Mesothelial cell of epicardium (in vitro differentiated cells): ENCODE data around the gene LSM7. TPM values are rescaled to one million over a fixed set of nuclear protein-coding genes. Genes with fewer than 3 reads are reported as not detected.
A peak's percentile ranks its signal among the peaks of the same experiment; 100 is the strongest.

Experiments
- DNase-seq, 2 experiments: peaks; one replicate each; pipeline ENCODE4 v3.0.0; 2021; ENCODE audit warnings: low spot score in 2 of 2; ENCODE audit not compliant: unreplicated experiment in 2 of 2
- H3K27ac Mint-ChIP-seq: 2 replicates; pipeline ENCODE4 v1.8.0; 2021; ENCODE audit warnings: mixed read lengths
- H3K27me3 Mint-ChIP-seq: 2 replicates; pipeline ENCODE4 v1.8.0; 2021; ENCODE audit warnings: low read depth, mixed read lengths
- H3K36me3 Mint-ChIP-seq: 2 replicates; pipeline ENCODE4 v1.8.0; 2021; ENCODE audit warnings: mixed read lengths
- H3K4me1 Mint-ChIP-seq: 2 replicates; pipeline ENCODE4 v1.8.0; 2021; ENCODE audit warnings: mixed read lengths
- H3K4me3 Mint-ChIP-seq: 2 replicates; pipeline ENCODE4 v1.8.0; 2021; ENCODE audit warnings: mild to moderate bottlenecking, moderate library complexity, mixed read lengths
- H3K9me3 Mint-ChIP-seq: 2 replicates; pipeline ENCODE4 v1.8.0; 2021; ENCODE audit warnings: mixed read lengths
- CTCF ChIP-seq: fragments of 200-600 bp; sonication (generic); IDR thresholded peaks from one replicate; pipeline ENCODE4 v1.5.0; 2021; ENCODE audit warnings: antibody characterized with exemption; ENCODE audit not compliant: unreplicated experiment
- total RNA-seq: library from RNA; stranded (reverse); gene quantifications from 3 replicates; pipeline ENCODE4 v1.2.1, GENCODE V29; 2021

LSM7 gene
- total RNA-seq, 1 donor from 2014 or later = 141 TPM

GRCh38 chr19:2329501-2329916 lies 1.1 kb upstream of the LSM7 start:
- peaks cover 8% of the 10 kb centered on the region for H3K36me3 Mint-ChIP-seq
- H3K27ac Mint-ChIP-seq = peak overlapping the region; percentile 93
- no peak for TF ChIP-seq CTCF
- peaks cover 61% of the 10 kb centered on the region for H3K4me1 Mint-ChIP-seq
- no peak for DNase-seq
- peak overlapping the region; percentile 97 for H3K4me3 Mint-ChIP-seq
- H3K27me3 Mint-ChIP-seq = no peaks in the 10 kb centered on the region
- no peaks in the 10 kb centered on the region for H3K9me3 Mint-ChIP-seq

- H3K4me1 Mint-ChIP-seq = peaks cover 61% of the 10 kb centered on the region
- no peak for TF ChIP-seq CTCF
- H3K27ac Mint-ChIP-seq = peak overlapping the region; percentile 93
Observed at GRCh38 chr19:2329149-2329478, 728 bp upstream of the LSM7 start.

GRCh38 chr19:2327773-2328400 lies 499 bp downstream of the LSM7 start:
- no peak for DNase-seq
- H3K27ac Mint-ChIP-seq = peak overlapping the region; percentile 99
- H3K9me3 Mint-ChIP-seq = no peaks in the 10 kb centered on the region
- H3K27me3 Mint-ChIP-seq = no peaks in the 10 kb centered on the region
- TF ChIP-seq CTCF = no peak
- peak overlapping the region; percentile 97 for H3K4me3 Mint-ChIP-seq
- peaks cover 14% of the 10 kb centered on the region for H3K36me3 Mint-ChIP-seq
- peaks cover 53% of the 10 kb centered on the region for H3K4me1 Mint-ChIP-seq

More at GRCh38 chr19:2329149-2329478, 728 bp upstream of the LSM7 start:
- Mint-ChIP-seq H3K4me3 (peak overlapping the region; percentile 97), H3K36me3 (peaks cover 10% of the 10 kb centered on the region), H3K9me3 (no peaks in the 10 kb centered on the region), H3K27me3 (no peaks in the 10 kb centered on the region)
- no peak for DNase-seq

GRCh38 chr19:2326699-2327360 lies 1.6 kb downstream of the LSM7 start:
- peaks cover 14% of the 10 kb centered on the region for H3K36me3 Mint-ChIP-seq

GRCh38 chr19:2325281-2326046 lies 2.9 kb downstream of the LSM7 start:
- Mint-ChIP-seq H3K4me3 (no peak overlapping the region), H3K9me3 (no peaks in the 10 kb centered on the region), H3K4me1 (peaks cover 33% of the 10 kb centered on the region), H3K36me3 (peaks cover 14% of the 10 kb centered on the region), H3K27ac (no peak overlapping the region), H3K27me3 (no peaks in the 10 kb centered on the region)
- DNase-seq = no peak
- TF ChIP-seq CTCF = no peak

More at GRCh38 chr19:2326699-2327360, 1.6 kb downstream of the LSM7 start:
- no peak for TF ChIP-seq CTCF
- H3K4me1 Mint-ChIP-seq = peaks cover 47% of the 10 kb centered on the region
- no peaks in the 10 kb centered on the region for H3K27me3 Mint-ChIP-seq
- DNase-seq = no peak
- no peaks in the 10 kb centered on the region for H3K9me3 Mint-ChIP-seq
- H3K27ac Mint-ChIP-seq = peak overlapping the region; percentile 69
- peak overlapping the region; percentile 97 for H3K4me3 Mint-ChIP-seq
